Measurements from ENCODE around the gene KCNJ14. TPM values are rescaled to one million over a fixed set of nuclear protein-coding genes. Genes with fewer than 3 reads are reported as not detected.

KCNJ14 gene
- total RNA-seq, 1 donor from 2014 or later, result 1.4 TPM

GRCh38 chr19:48470856-48471255 is 15.5 kb downstream of the KCNJ14 start:
- DNase-seq (ENCODE audit: low read depth), result no peak
- Histone ChIP-seq H2AFZ (ENCODE audit: low read depth, low read length) (no peak overlapping the region), H3K79me2 (ENCODE audit: insufficient read depth, low read length) (peaks cover 45% of the 10 kb centered on the region), H3K4me2 (ENCODE audit: low read length) (peak overlapping the region; percentile 98), H3K9ac (ENCODE audit: low read length) (peak overlapping the region; percentile 98), H3K9me3 (ENCODE audit: insufficient read depth, low read depth, low read length) (no peaks in the 10 kb centered on the region), H3K27me3 (ENCODE audit: insufficient read depth, low read length) (no peaks in the 10 kb centered on the region), H3K4me1 (ENCODE audit: insufficient read depth, low read length) (peaks cover 24% of the 10 kb centered on the region), H3K36me3 (ENCODE audit: insufficient read depth, low read length) (peaks cover 41% of the 10 kb centered on the region), H3K4me3 (ENCODE audit: insufficient read depth, low read depth, low read length) (no peak overlapping the region), H4K20me1 (ENCODE audit: insufficient read depth, low read length) (peaks cover 61% of the 10 kb centered on the region), H3K27ac (ENCODE audit: low read depth, low read length) (no peak overlapping the region)
- TF ChIP-seq CTCF (IDR thresholded peaks at IDR 0.05; ENCODE audit: insufficient read depth, low read depth, low read length) (no peak), EZH2 (IDR thresholded peaks at IDR 0.05; ENCODE audit: insufficient read depth, low read length) (no peak)
- H3K27ac Mint-ChIP-seq (ENCODE audit: unreplicated experiment), result peak overlapping the region; percentile 78
- H3K4me3 Mint-ChIP-seq (ENCODE audit: unreplicated experiment), result peak overlapping the region; percentile 92
- H3K4me1 Mint-ChIP-seq (ENCODE audit: low read depth, unreplicated experiment), result peaks cover 16% of the 10 kb centered on the region
- no peaks in the 10 kb centered on the region for H3K27me3 Mint-ChIP-seq (ENCODE audit: low read depth, unreplicated experiment)
- H3K9me3 Mint-ChIP-seq (ENCODE audit: unreplicated experiment), result peaks cover 2% of the 10 kb centered on the region
- no peak for FAIRE-seq
- H3K36me3 Mint-ChIP-seq (ENCODE audit: low read depth, unreplicated experiment), result peaks cover 28% of the 10 kb centered on the region

- Histone ChIP-seq H3K27me3 (ENCODE audit: insufficient read depth, low read length) (no peaks in the 10 kb centered on the region), H3K9me3 (ENCODE audit: insufficient read depth, low read depth, low read length) (no peaks in the 10 kb centered on the region), H3K4me1 (ENCODE audit: insufficient read depth, low read length) (peaks cover 18% of the 10 kb centered on the region), H3K79me2 (ENCODE audit: insufficient read depth, low read length) (peaks cover 45% of the 10 kb centered on the region), H2AFZ (ENCODE audit: low read depth, low read length) (no peak overlapping the region), H3K4me3 (ENCODE audit: insufficient read depth, low read depth, low read length) (no peak overlapping the region), H3K9ac (ENCODE audit: low read length) (no peak overlapping the region), H3K27ac (ENCODE audit: low read depth, low read length) (no peak overlapping the region), H3K36me3 (ENCODE audit: insufficient read depth, low read length) (peaks cover 47% of the 10 kb centered on the region), H4K20me1 (ENCODE audit: insufficient read depth, low read length) (peaks cover 67% of the 10 kb centered on the region), H3K4me2 (ENCODE audit: low read length) (no peak overlapping the region)
- TF ChIP-seq CTCF (IDR thresholded peaks at IDR 0.05; ENCODE audit: insufficient read depth, low read depth, low read length), result no peak
- Mint-ChIP-seq H3K27ac (ENCODE audit: unreplicated experiment) (no peak overlapping the region), H3K4me1 (ENCODE audit: low read depth, unreplicated experiment) (peaks cover 14% of the 10 kb centered on the region), H3K9me3 (ENCODE audit: unreplicated experiment) (peaks cover 2% of the 10 kb centered on the region), H3K27me3 (ENCODE audit: low read depth, unreplicated experiment) (no peaks in the 10 kb centered on the region), H3K36me3 (ENCODE audit: low read depth, unreplicated experiment) (peaks cover 31% of the 10 kb centered on the region), H3K4me3 (ENCODE audit: unreplicated experiment) (no peak overlapping the region)
- FAIRE-seq (no peak), DNase-seq (ENCODE audit: low read depth) (no peak)
Observed at GRCh38 chr19:48471836-48472235, 16.5 kb downstream of the KCNJ14 start.

DNA sequence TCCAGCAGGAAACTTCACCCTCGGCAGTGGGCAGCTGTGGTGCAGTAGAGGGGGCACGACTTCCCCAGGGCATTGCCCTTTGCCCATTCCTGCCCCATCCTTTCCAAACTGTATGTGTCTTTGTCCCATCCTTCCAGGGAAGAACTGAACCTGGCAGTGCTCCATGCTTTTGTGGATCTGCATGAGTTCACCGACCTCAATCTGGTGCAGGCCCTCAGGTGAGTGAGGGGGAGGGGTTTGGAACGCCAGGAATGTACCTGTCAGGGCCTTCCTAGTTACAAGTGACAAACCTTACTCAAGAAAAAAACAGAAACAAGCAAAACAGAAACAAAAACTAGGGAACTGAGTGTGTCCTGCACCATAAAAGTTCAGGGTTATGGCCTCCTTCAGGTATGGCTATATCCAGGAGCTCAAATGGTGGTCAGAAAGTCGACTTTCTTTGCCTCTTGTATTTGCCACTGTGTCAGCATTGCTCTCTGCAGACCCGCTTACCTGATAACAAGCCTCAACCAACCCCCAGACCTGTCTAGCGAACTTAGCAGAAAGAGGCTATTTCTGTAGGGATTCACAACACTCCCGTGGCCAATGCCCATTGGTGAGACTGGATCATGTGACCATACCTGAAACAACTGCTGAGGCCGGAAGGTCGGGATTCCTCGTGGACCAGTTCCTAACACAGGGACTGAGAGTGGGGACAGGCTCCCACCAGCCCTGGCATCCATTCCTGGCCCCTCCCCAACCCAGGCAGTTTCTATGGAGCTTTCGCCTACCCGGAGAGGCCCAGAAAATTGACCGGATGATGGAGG is 18.0 kb downstream of the KCNJ14 start:
- peaks cover 14% of the 10 kb centered on the region for H3K4me1 Mint-ChIP-seq (ENCODE audit: low read depth, unreplicated experiment)
- TF ChIP-seq EZH2 (IDR thresholded peaks at IDR 0.05; ENCODE audit: insufficient read depth, low read length) (no peak), CTCF (IDR thresholded peaks at IDR 0.05; ENCODE audit: insufficient read depth, low read depth, low read length) (no peak)
- Histone ChIP-seq H2AFZ (ENCODE audit: low read depth, low read length) (no peak overlapping the region), H3K9ac (ENCODE audit: low read length) (no peak overlapping the region), H3K4me3 (ENCODE audit: insufficient read depth, low read depth, low read length) (no peak overlapping the region), H3K9me3 (ENCODE audit: insufficient read depth, low read depth, low read length) (no peaks in the 10 kb centered on the region), H3K4me1 (ENCODE audit: insufficient read depth, low read length) (peaks cover 13% of the 10 kb centered on the region), H3K79me2 (ENCODE audit: insufficient read depth, low read length) (peaks cover 45% of the 10 kb centered on the region), H3K27me3 (ENCODE audit: insufficient read depth, low read length) (no peaks in the 10 kb centered on the region), H3K36me3 (ENCODE audit: insufficient read depth, low read length) (peaks cover 49% of the 10 kb centered on the region), H3K27ac (ENCODE audit: low read depth, low read length) (no peak overlapping the region), H4K20me1 (ENCODE audit: insufficient read depth, low read length) (peaks cover 81% of the 10 kb centered on the region), H3K4me2 (ENCODE audit: low read length) (no peak overlapping the region)
- DNase-seq (ENCODE audit: low read depth), result no peak
- H3K27me3 Mint-ChIP-seq (ENCODE audit: low read depth, unreplicated experiment), result no peaks in the 10 kb centered on the region
- H3K27ac Mint-ChIP-seq (ENCODE audit: unreplicated experiment), result no peak overlapping the region
- H3K9me3 Mint-ChIP-seq (ENCODE audit: unreplicated experiment), result no peaks in the 10 kb centered on the region
- H3K4me3 Mint-ChIP-seq (ENCODE audit: unreplicated experiment), result no peak overlapping the region
- H3K36me3 Mint-ChIP-seq (ENCODE audit: low read depth, unreplicated experiment), result peaks cover 31% of the 10 kb centered on the region
- no peak for FAIRE-seq
